Tibial nerve (tissue), 4 donors: ENCODE results near the gene OPRD1.

Experiments used
- EP300 ChIP-seq, 2 donors: sonication (generic); formaldehyde crosslinking; IDR thresholded peaks; one replicate each; pipeline ENCODE4 v1.6.1; 2017; ENCODE audit warnings: antibody characterized with exemption in 2 of 2, mild to moderate bottlenecking in 1 of 2
- TF ChIP-seq, protein P1 (sequence below), 5 experiments: fragments of 200-600 bp in 3 of 5; fragments of 450-650 bp in 2 of 5; sonication (generic) in 3 of 5; IDR thresholded peaks; one replicate each; pipeline ENCODE4 v1.5.1; 2016 to 2019; ENCODE audit warnings: antibody characterized with exemption in 5 of 5, mild to moderate bottlenecking in 3 of 5, moderate library complexity in 2 of 5

GRCh38 chr1:28830814-28831213, 18.8 kb downstream of the OPRD1 start:
- TF ChIP-seq EP300 (IDR thresholded peaks at IDR 0.05): no peak
- TF ChIP-seq, protein P1, sequence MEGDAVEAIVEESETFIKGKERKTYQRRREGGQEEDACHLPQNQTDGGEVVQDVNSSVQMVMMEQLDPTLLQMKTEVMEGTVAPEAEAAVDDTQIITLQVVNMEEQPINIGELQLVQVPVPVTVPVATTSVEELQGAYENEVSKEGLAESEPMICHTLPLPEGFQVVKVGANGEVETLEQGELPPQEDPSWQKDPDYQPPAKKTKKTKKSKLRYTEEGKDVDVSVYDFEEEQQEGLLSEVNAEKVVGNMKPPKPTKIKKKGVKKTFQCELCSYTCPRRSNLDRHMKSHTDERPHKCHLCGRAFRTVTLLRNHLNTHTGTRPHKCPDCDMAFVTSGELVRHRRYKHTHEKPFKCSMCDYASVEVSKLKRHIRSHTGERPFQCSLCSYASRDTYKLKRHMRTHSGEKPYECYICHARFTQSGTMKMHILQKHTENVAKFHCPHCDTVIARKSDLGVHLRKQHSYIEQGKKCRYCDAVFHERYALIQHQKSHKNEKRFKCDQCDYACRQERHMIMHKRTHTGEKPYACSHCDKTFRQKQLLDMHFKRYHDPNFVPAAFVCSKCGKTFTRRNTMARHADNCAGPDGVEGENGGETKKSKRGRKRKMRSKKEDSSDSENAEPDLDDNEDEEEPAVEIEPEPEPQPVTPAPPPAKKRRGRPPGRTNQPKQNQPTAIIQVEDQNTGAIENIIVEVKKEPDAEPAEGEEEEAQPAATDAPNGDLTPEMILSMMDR (IDR thresholded peaks at IDR 0.05): no peak
